DND-41 (cell line): ENCODE results near the gene MRPL14.
A peak's percentile ranks its signal among the peaks of the same experiment; 100 is the strongest.

Experiments
- ATAC-seq: fragments of 200-7000 bp; cut with Tn5 transposase; 3 replicates; pipeline ENCODE4 v1.9.1; 2021; ENCODE audit warnings: low read depth; ENCODE audit not compliant: insufficient read depth
- DNase-seq: peaks from one replicate; pipeline ENCODE4 v3.0.0-alpha.2; 2020
- H2AFZ ChIP-seq: 2 replicates; pipeline ENCODE4 v1.6.0; 2012; ENCODE audit warnings: low read depth, low read length
- H3K27ac ChIP-seq: 2 replicates; pipeline ENCODE4 v1.5.1; 2012; ENCODE audit warnings: low read length, inconsistent platforms
- H3K27me3 ChIP-seq: fragments of 200-600 bp; sonication (generic); 2 replicates; pipeline ENCODE4 v1.6.0; 2012; ENCODE audit warnings: low read length, mild to moderate bottlenecking, inconsistent platforms; ENCODE audit not compliant: insufficient read depth, poor library complexity
- H3K36me3 ChIP-seq: 2 replicates; pipeline ENCODE4 v1.5.1; 2012; ENCODE audit warnings: low read length, inconsistent platforms; ENCODE audit not compliant: insufficient read depth
- H3K4me1 ChIP-seq: 2 replicates; pipeline ENCODE4 v1.5.1; 2012; ENCODE audit warnings: mild to moderate bottlenecking, low read length; ENCODE audit not compliant: insufficient read depth
- H3K4me2 ChIP-seq: 2 replicates; pipeline ENCODE4 v1.6.0; 2012; ENCODE audit warnings: mild to moderate bottlenecking, moderate library complexity, low read length, inconsistent platforms; ENCODE audit not compliant: insufficient read depth
- H3K4me3 ChIP-seq, 2 experiments: fragments of 200-600 bp in 1 of 2; shearing (Covaris generic) in 1 of 2; 2 replicates each; pipeline ENCODE4 v1.5.1; 2012 to 2016; ENCODE audit warnings: inconsistent platforms in 2 of 2, low read length in 2 of 2, mild to moderate bottlenecking in 2 of 2, low read depth in 1 of 2, moderate library complexity in 1 of 2
- H3K79me2 ChIP-seq: 2 replicates; pipeline ENCODE4 v1.6.0; 2012; ENCODE audit warnings: low read length, inconsistent platforms; ENCODE audit not compliant: insufficient read depth
- H3K9ac ChIP-seq: 2 replicates; pipeline ENCODE4 v1.6.0; 2012; ENCODE audit warnings: low read depth, mild to moderate bottlenecking, inconsistent platforms, low read length, moderate library complexity
- H3K9me3 ChIP-seq: 2 replicates; pipeline ENCODE4 v1.5.1; 2012; ENCODE audit warnings: low read length, moderate library complexity, mild to moderate bottlenecking, inconsistent platforms; ENCODE audit not compliant: insufficient read depth, severe bottlenecking
- H4K20me1 ChIP-seq: 2 replicates; pipeline ENCODE4 v1.6.0; 2012; ENCODE audit warnings: low read length; ENCODE audit not compliant: insufficient read depth
- CTCF ChIP-seq: IDR thresholded peaks from 2 replicates; pipeline ENCODE4 v1.5.1; 2012; ENCODE audit warnings: borderline replicate concordance, low read length, moderate library complexity, mild to moderate bottlenecking; ENCODE audit not compliant: poor library complexity, severe bottlenecking; ENCODE audit errors: extremely low read depth
- EZH2 ChIP-seq: IDR thresholded peaks from 3 replicates; pipeline ENCODE4 v1.6.1; 2012; ENCODE audit warnings: borderline replicate concordance, low read depth, mild to moderate bottlenecking, moderate library complexity, low read length, inconsistent platforms; ENCODE audit not compliant: severe bottlenecking

The MRPL14 gene

GRCh38 chr6:44076356-44077213 lies 50.7 kb downstream of the MRPL14 start:
- Histone ChIP-seq H4K20me1 (no peaks in the 10 kb centered on the region), H3K9ac (no peak overlapping the region)

GRCh38 chr6:44075647-44076355 lies 51.5 kb downstream of the MRPL14 start:
- H3K79me2 ChIP-seq = no peaks in the 10 kb centered on the region
- H3K27ac ChIP-seq = no peak overlapping the region
- H3K4me1 ChIP-seq = peaks cover 28% of the 10 kb centered on the region
- no peak overlapping the region for H2AFZ ChIP-seq
- TF ChIP-seq CTCF (no peak), EZH2 (no peak)
- no peak overlapping the region for H3K9ac ChIP-seq
- no peaks in the 10 kb centered on the region for H4K20me1 ChIP-seq
- no peak for ATAC-seq
- H3K4me3 ChIP-seq = no peak overlapping the region
- no peak overlapping the region for H3K4me2 ChIP-seq
- DNase-seq = no peak
- H3K36me3 ChIP-seq = no peaks in the 10 kb centered on the region
- no peaks in the 10 kb centered on the region for H3K27me3 ChIP-seq
- no peaks in the 10 kb centered on the region for H3K9me3 ChIP-seq

More at GRCh38 chr6:44076356-44077213, 50.7 kb downstream of the MRPL14 start:
- TF ChIP-seq CTCF = no peak
- TF ChIP-seq EZH2 = no peak
- ATAC-seq (no peak), DNase-seq (no peak)
- Histone ChIP-seq H3K36me3 (no peaks in the 10 kb centered on the region), H3K9me3 (no peaks in the 10 kb centered on the region), H3K27me3 (no peaks in the 10 kb centered on the region), H2AFZ (no peak overlapping the region), H3K4me3 (no peak overlapping the region), H3K4me1 (peaks cover 28% of the 10 kb centered on the region), H3K27ac (no peak overlapping the region), H3K79me2 (no peaks in the 10 kb centered on the region), H3K4me2 (no peak overlapping the region)

- Histone ChIP-seq H3K4me1 (peaks cover 28% of the 10 kb centered on the region), H3K36me3 (no peaks in the 10 kb centered on the region), H3K27me3 (no peaks in the 10 kb centered on the region), H3K9ac (peak overlapping the region; percentile 59; the same call in 1 of the 2 replicates), H3K9me3 (no peaks in the 10 kb centered on the region), H3K4me3 (peak overlapping the region in 1 of 2 experiments; percentile 66; a peak in 1 of 4 replicates), H3K79me2 (no peaks in the 10 kb centered on the region), H3K27ac (no peak overlapping the region), H3K4me2 (peak overlapping the region; percentile 99), H4K20me1 (no peaks in the 10 kb centered on the region), H2AFZ (no peak overlapping the region; the same call in 1 of the 2 replicates)
- no peak for DNase-seq
- no peak for ATAC-seq
- TF ChIP-seq CTCF = no peak
- no peak for TF ChIP-seq EZH2
Observed at GRCh38 chr6:44074813-44075646, 52.2 kb downstream of the MRPL14 start.
